NCI-H2171 treated with DMSO at 0.1 percent for 48 hours (cell line): ENCODE results near the gene SLC4A4.

Experiments used
- DNase-seq: peaks from one replicate; lab custom pipeline; 2025; lab: John Stamatoyannopoulos, UW

Gene SLC4A4

DNA sequence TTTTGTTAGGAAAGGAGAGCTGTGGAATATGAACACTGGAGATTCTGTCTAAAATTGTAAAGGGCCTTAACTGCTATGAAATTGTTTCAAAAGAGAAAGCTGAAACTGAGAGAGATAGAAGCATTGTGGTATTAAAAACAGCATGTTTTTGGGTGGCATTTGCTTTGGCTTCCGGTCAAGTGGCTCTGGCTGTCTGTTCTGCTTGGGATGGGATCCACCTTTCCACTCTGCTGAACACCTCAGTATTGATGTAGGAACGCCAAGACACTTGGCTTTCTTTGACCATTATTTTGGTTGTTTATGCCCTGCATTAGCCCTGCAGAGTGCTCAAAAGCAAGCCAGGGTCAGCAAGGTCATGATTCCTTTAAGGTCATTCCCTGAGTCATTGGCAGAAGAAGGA lies 199.7 kb downstream of the SLC4A4 start:
- no peak for DNase-seq

DNA sequence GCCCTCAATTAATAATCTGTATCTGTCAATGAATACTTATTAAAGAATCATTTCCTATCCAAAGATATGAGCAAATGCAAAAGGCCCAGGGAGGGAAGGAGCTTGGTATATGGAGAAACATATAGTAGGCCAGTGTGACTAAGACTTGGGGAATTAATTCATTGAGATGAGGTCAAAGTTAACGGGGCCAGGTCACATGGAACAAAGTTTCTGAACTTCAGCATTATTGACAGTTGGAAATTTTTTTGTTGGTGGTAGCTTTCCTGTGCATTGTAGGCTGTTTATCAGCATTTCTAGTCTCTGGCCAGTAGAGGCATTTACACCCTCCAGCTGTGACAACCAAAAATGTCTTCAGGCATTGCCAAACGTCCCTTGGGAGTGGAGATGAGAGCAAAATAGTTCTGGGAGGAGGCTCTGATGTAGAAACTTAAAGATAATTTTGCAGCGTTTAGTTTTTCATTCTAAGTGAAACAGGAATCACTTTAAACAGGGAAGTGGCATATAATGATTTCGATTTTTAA lies 202.0 kb downstream of the SLC4A4 start:
- no peak for DNase-seq

DNA sequence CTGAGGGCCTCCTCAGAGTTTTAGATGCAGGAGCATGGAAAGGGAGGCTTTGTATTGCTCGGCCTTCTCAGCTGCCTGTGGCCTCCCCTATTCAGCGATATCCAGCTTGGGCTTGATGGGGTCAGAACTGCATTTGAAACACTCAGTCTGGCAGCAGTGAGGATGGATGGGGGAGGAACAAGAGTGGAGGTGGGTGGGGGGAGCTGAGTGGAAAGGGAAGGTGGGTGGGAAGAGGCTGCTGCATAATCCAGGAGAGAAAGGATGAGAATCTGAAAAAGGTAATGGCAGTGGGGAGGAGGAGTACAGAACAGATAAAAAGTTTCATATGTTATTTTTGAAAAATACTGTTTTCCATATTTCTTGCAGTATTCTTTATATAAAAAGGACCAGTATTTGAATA lies 202.7 kb downstream of the SLC4A4 start:
- no peak for DNase-seq

DNA sequence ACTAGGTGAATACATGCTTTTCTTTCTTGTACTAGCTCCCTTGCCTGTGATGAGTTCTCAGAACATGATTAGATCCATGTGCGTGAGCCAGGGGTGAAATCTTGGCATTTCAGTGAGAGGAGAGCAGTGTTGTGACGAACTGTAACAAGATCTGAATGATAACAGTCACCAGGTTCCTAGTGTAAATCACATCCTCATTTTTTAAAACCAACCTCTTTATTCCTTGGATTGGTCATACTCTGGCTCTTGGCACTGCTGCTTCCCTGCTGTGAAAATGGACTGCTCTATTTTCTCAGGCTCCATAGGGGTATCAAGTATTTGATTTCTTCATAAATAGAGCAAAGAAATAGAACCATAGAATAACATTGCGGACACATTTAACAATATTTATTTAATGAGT lies 206.3 kb downstream of the SLC4A4 start:
- no peak for DNase-seq

DNA sequence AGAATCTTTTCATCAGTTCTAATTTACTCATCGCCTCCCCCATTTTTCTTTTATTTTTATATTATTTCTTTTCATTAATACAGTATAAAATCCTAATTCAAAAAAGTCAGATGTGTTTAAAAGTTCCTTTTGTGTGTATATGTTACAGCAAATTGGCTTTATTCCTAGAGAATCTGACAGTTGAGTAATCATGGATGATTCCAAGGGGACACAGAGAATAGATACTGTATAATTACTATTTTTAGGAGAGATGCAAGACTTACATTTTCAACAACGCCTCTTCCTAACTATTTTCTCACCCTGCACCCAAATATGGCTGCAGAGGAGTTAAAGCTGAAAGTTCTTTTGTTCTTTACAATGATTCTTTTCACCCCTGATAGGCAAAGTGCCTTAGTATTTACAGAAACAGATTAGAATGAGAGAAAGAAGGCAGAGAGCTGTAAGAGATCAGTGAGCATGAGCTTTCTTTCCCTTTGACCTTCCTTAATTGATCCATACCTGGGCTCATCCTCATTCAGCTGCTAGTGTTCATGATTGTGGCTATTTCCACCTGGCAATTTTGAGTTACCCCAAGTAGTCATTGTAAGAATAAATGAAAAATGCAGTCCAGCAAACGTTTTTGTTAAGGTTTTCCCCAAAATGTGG lies 210.8 kb downstream of the SLC4A4 start:
- no peak for DNase-seq

DNA sequence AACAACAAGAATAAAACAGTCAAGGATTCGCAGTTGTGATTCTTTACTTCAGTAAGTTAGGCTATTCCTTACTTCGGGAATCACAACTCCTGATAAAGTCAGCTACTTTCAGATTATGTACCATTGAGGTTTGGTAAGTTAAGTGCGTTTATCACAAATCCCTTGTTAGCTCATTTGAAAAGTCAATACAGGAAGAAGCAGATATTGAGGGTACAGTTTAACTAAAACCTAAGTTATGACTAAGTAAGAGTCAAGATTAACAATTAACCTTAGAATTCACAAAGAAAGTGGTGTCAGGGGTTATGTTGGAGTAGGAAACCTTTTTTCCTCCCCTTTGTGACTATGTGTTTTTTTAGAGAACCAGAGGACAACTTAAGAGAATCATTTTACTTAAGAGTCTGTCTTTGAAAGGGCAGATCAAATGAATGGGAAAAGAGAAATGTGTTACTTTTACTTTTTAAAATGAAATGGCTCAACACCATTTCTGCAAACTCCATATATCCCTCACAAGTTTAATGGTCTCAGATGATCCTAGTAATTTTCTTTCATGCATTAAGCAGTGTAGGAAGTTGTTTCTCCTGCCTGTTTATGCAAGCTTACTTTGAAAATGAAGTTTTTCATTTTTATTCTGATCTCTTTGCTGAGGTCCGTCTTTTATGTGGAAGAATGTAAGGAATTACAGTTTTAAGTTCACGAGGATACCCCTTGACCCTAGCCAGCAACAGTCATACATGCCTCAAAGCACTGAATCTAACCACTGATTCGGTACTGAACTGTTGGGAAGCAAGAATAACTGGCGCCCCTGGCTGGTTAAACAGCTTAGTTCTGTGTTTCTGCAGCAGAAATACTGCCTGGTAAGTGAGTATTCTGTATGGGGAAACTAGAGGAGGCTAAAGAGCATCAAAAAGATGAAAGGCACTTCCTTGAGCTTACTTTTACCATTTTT lies 211.7 kb downstream of the SLC4A4 start:
- no peak for DNase-seq

DNA sequence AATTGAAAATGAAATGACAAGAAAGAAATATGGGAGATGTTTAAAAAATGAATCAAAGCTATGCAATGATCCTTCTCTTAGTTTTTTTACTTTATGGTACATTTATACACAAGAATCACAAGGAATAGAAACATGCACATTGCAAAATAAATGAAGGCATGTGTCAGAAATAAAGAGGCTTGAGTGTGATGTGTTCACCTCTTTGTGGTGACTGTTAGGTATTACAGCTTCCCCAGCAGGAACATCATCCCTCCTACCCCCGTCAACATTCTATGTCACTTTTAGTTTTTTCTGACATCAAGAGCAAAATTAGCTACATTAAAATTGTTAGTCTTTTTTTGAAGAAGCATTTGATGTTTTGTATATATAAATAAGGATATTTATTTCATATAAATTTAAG lies 214.8 kb downstream of the SLC4A4 start:
- DNase-seq, result no peak

DNA sequence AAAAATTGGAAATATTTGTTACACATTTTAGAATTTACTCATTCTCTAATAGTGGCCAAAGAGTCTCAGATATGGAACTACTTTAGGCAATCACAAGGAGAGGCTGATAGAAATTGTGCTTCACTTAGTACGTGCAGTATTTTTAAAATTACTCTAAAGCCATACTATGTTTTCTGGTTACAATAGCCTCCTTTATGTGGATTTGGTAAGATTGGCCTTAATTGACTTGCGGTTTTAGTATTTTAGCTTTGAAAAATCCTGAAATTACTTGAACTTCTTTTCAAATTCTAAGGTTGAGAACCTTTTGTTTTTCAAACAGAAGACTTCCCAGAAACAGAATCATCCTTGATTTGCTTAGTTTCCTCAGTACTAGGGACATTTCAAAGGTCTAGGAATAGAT lies 215.2 kb downstream of the SLC4A4 start:
- no peak for DNase-seq

DNA sequence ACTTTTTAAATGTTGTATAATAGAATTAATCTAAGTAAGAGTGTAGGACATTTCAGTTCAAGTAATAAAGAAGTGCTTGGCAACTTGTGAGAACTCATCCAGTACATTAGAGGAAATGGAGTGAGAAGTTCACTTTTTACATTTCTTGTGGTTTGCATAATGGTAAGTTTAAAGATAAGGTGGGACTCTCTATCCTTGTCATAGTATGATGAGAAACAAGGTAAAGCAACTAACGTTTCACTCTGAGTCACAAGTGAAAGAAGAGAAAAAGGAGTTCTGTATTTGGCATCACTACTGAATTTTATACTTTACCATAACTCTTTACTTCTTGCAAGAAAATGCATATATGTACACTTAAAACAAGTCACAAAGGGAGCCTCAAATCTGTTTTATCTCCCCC lies 219.4 kb downstream of the SLC4A4 start:
- DNase-seq, result no peak

DNA sequence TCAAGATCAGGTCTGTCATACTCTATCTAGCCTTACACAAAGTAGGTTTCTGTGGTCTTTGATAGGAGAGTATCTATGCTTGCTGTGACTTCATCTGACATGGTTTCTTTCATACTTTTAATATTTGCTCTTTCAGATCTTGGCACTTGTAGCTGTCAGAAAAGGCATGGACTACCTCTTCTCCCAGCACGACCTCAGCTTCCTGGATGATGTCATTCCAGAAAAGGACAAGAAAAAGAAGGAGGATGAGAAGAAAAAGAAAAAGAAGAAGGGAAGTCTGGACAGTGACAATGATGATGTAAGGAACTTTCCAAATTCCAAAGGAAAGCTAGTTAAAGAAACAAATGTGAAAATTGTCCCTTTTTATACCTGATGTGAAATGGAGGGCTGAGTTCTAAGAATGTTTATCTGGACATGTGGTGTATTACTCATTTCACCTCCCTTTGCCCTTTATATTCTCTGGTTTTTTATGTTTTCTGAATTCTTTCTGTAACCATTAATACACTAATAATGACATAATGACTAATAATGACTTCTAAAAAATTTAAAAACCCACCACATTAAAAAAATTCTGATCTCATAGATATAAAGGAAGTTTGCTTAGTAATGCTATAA lies 221.2 kb downstream of the SLC4A4 start:
- DNase-seq, result no peak

DNA sequence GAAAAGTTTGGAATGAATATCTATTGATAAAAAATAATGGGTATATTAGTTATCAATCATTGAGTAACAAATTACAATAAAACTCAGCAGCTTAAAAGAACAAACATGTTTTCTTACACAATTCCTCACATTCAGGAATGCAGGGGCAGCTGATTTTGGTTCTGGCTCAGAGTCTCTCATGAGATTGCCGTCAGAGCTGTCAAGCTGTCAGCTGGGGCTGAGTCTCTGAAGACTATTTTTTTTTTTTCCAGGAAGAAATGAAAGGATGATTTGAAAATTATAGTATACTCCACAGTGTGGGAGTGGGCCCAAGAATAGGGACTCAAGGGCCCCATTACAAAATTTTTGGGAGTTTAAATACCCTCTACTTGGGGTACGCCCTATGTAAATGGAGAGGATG lies 226.0 kb downstream of the SLC4A4 start:
- no peak for DNase-seq

DNA sequence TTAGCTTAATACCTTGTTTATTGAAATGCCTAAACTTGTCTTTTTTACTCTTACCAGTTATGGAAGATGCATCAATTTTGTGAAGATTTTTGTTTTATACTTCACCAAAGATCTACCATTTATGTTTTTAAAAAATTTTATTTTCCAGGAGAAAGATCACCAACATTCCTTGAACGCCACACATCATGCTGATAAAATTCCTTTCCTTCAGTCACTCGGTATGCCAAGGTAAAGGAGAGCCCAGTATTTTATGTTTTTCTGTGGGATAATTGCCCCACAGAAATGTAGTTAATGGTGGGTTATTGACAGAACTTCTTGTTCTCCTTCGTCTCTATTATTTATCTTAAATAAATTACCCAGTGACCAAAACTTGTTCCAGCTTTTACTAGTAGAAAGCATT lies 228.0 kb downstream of the SLC4A4 start:
- no peak for DNase-seq

DNA sequence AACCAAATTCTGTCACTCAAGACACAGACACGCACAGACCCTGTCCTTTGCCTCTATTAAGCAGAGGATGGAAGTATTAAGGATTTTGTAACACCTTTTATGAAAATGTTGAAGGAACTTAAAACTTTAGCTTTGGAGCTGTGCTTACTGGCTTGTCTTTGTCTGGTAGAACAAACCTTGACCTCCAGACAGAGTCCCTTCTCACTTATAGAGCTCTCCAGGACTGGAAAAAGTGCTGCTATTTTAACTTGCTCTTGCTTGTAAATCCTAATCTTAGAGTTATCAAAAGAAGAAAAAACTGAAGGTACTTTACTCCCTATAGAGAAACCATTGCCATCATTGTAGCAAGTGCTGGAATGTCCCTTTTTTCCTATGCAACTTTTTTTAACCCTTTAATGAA lies 229.3 kb downstream of the SLC4A4 start:
- no peak for DNase-seq

DNA sequence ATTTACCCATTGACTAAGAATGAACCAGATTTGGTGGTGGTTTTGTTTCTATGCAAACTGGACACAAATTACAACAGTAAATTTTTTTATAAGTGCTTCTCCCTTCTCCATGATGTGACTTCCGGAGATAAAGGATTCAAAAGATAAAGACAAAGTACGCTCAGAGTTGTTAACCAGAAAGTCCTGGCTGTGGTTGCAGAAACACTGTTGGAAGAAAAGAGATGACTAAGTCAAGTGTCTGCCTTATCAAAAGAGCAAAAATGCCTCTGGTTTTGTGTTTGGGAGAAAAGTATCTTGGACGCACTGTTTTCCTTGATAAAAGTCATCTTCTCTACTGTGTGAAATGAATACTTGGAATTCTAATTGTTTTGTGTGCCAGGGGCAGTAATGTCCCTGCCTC lies 231.7 kb downstream of the SLC4A4 start:
- no peak for DNase-seq

DNA sequence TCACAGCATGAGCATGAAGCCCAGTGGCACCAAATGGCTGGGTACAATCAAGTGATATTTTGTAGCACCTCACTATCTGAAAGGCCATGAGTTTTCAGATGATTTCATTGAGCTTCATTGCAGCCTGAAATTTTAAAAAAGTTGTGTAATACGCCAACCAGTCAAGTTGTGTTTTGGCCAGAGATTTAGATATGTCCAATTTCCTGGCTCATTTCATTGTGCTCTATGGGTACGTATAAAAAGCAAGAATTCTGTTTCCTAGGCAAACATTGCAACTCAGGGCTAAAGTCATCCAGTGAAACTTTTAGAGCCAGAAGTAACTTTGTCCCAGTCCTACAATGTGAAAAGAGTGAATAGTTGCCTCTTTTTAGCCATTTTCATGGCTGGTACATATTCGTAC lies 232.5 kb downstream of the SLC4A4 start:
- DNase-seq, result no peak

DNA sequence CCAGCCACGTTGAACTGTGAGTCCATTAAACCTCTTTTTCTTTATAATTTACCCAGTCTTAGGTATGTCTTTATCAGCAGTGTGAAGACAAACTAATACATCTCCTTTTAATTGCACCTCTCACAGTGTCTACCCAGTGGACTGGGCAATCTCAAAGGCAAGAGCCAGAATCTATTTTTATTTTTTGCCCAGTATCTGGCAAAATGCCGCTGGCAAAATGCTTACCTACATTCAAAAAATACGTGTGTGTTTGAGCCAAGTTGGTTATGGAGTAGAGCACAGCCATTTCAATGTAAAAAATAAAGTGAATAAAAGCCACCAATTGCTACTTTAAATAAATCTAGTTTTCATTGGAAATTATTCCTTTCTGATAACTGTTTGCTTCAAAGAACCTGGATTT lies 245.2 kb downstream of the SLC4A4 start:
- DNase-seq, result no peak

DNA sequence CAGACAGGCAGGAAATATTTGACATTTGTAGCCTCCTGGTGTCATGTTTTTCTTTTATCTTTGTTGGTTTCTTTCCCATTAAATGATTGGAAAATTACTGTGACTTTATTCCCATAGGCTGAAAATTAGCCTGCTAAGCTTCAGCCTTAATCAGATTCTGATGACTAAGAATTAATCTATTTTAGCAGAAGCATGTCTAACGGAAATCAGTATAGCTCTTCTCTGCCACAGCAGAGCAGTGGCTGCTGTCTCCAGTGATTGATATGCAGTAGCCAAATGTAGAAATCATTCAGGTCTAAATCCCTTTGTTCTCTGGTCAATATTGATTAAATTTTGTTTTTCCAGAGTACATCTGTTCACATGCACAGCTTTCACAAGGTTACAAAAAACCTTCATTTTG lies 245.8 kb downstream of the SLC4A4 start:
- no peak for DNase-seq

DNA sequence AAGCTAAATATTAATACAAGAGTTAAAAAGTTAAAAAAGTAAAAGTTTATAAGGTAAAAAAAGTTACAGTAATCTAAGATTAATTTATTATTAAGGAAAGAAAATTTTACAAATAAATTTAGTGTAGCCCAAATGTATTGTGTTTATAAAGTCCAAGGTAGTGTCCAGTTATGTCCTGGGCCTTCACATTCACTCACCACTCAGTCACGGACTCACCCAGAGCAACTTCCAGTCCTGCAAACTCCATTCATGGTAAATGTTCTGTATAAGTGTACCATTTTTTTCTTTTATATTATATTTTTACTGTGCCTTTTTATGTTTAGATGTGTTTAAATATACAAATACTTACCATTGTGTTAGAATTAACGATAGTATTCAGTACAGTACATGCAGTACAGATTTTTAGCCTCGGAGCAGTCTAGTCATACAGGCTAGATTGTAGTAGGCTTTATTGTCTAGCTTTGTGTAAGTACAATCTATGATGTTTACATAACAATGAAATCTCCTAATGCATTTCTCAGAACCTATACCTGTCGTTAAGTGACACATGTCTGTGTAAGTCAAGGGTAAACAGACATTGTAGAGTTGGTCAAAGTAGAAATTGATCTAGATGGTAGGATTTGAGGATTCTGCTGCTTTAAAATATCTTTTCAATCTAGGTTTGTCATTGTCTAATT lies 247.4 kb downstream of the SLC4A4 start:
- DNase-seq, result no peak

DNA sequence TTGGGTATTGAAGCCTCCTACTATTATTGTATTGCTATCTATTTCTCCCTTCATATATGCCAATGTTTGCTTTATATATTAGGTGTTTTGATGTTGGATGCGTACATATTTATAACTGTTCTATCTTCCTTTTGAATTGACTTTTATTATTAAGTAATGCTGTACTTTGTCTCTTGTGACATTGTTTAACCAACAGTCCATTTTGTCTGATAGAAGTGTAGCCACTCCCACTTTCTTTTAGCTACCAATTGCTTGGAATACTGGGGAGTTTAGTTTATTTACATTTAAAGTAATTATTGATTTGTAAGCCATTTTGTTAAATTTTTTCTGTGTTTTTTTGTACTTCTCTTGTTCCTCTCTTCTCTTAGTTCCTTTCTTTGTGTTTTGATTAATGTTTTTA lies 249.2 kb downstream of the SLC4A4 start:
- no peak for DNase-seq

DNA sequence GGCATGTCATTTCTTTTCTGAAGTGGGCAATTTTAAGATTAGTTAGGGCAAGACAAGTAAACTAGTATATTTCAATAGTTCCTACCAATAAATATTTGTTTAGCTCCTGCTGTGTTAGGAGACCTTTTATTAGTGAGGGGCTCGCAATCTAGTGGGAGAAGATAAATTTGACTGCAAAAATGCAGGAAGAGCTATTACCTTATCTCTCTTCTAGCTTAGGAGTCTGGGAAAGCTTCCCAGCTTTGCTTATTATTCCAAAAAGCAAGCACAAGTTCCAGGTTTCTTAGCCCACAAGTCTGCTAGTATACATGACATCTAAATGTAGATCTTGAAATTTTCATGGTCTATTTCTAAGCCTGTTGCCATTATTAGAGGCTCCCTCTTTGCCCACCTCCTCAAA lies 254.0 kb downstream of the SLC4A4 start:
- no peak for DNase-seq

DNA sequence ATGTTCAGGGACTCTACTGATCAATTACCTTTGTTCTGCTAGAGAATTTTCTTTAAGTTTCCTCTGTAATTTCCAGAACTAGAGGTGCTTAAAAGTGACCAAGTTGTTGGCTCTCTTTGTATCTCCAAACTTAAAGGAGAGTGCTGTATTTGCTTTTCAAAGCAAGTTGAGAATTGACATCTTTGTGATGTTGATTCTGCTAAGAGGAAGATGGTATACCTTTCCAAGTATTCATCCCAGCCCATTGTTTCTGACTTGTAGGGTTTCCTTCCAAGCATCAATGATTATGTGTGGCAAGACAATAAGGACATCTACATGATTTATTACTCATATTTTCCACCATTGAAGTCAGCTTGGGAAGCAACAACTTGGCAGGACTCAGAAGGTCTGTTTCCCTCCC lies 254.5 kb downstream of the SLC4A4 start:
- no peak for DNase-seq

DNA sequence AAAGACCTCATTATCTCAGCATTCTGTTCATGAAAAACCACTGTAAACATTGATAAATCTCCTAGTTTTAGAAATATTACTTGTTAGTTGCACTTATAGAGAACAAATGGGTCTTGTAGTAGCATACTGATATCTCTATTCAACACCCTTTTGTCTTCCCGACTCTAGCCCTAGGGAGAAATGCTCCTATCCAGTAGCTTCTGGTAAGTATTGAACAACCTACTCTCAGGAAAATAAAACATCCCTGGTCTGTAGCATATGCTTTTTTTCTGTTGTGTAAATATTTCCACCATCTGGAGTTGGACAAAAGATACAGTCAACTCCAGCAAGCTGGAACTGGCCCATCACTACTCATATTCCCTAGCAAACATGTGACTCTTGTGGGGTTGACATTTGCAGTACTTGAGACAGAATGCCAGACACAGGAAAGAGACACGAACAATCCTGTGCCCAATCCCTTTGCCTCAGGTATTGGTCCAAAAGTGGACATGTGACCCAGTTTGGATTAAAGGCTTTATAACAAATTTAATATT lies 256.8 kb downstream of the SLC4A4 start:
- peak; percentile 97 for DNase-seq
